Measurements from ENCODE around the gene FAM120B. TPM values are rescaled to one million over a fixed set of nuclear protein-coding genes. Genes with fewer than 3 reads are reported as not detected.
A peak's percentile ranks its signal among the peaks of the same experiment; 100 is the strongest.

FAM120B gene
- total RNA-seq, 1 donor from 2014 or later: 48.3 TPM

- Mint-ChIP-seq H3K27me3 (ENCODE audit: unreplicated experiment) (peaks cover 7% of the 10 kb centered on the region), H3K4me3 (ENCODE audit: unreplicated experiment) (no peak overlapping the region), H3K9me3 (ENCODE audit: unreplicated experiment) (no peaks in the 10 kb centered on the region), H3K36me3 (ENCODE audit: low read depth, unreplicated experiment) (peaks cover 9% of the 10 kb centered on the region), H3K27ac (ENCODE audit: unreplicated experiment) (no peak overlapping the region), H3K4me1 (ENCODE audit: unreplicated experiment) (no peaks in the 10 kb centered on the region)
- no peak for DNase-seq (ENCODE audit: low spot score)
- no peak for TF ChIP-seq CTCF (IDR thresholded peaks at IDR 0.05; ENCODE audit: unreplicated experiment)
Observed at GRCh38 chr6:170436209-170436809, 129.8 kb downstream of the FAM120B start.

GRCh38 chr6:170437719-170438401 is 131.3 kb downstream of the FAM120B start:
- H3K4me1 Mint-ChIP-seq (ENCODE audit: unreplicated experiment): no peaks in the 10 kb centered on the region
- DNase-seq (ENCODE audit: low spot score): no peak
- no peak for TF ChIP-seq CTCF (IDR thresholded peaks at IDR 0.05; ENCODE audit: unreplicated experiment)
- H3K27me3 Mint-ChIP-seq (ENCODE audit: unreplicated experiment): peaks cover 9% of the 10 kb centered on the region
- H3K9me3 Mint-ChIP-seq (ENCODE audit: unreplicated experiment): no peaks in the 10 kb centered on the region
- H3K4me3 Mint-ChIP-seq (ENCODE audit: unreplicated experiment): no peak overlapping the region
- no peak overlapping the region for H3K27ac Mint-ChIP-seq (ENCODE audit: unreplicated experiment)
- peaks cover 9% of the 10 kb centered on the region for H3K36me3 Mint-ChIP-seq (ENCODE audit: low read depth, unreplicated experiment)

- no peak for TF ChIP-seq CTCF (IDR thresholded peaks at IDR 0.05; ENCODE audit: unreplicated experiment)
- H3K9me3 Mint-ChIP-seq (ENCODE audit: unreplicated experiment): no peaks in the 10 kb centered on the region
- no peak overlapping the region for H3K27ac Mint-ChIP-seq (ENCODE audit: unreplicated experiment)
- H3K4me1 Mint-ChIP-seq (ENCODE audit: unreplicated experiment): no peaks in the 10 kb centered on the region
- H3K36me3 Mint-ChIP-seq (ENCODE audit: low read depth, unreplicated experiment): peaks cover 9% of the 10 kb centered on the region
- no peak overlapping the region for H3K4me3 Mint-ChIP-seq (ENCODE audit: unreplicated experiment)
- DNase-seq (ENCODE audit: low spot score): peak; percentile 57
- H3K27me3 Mint-ChIP-seq (ENCODE audit: unreplicated experiment): peaks cover 9% of the 10 kb centered on the region
Observed at GRCh38 chr6:170438402-170438753, 131.8 kb downstream of the FAM120B start.

- no peaks in the 10 kb centered on the region for H3K9me3 Mint-ChIP-seq (ENCODE audit: unreplicated experiment)
- peaks cover 9% of the 10 kb centered on the region for H3K27me3 Mint-ChIP-seq (ENCODE audit: unreplicated experiment)
- no peak overlapping the region for H3K27ac Mint-ChIP-seq (ENCODE audit: unreplicated experiment)
- no peak for TF ChIP-seq CTCF (IDR thresholded peaks at IDR 0.05; ENCODE audit: unreplicated experiment)
- peaks cover 9% of the 10 kb centered on the region for H3K36me3 Mint-ChIP-seq (ENCODE audit: low read depth, unreplicated experiment)
- no peak for DNase-seq (ENCODE audit: low spot score)
- H3K4me1 Mint-ChIP-seq (ENCODE audit: unreplicated experiment): no peaks in the 10 kb centered on the region
- H3K4me3 Mint-ChIP-seq (ENCODE audit: unreplicated experiment): no peak overlapping the region
Observed at GRCh38 chr6:170438861-170439260, 132.3 kb downstream of the FAM120B start.
